ACC112 (cell line): Measurements from ENCODE around the gene CPN1.
A peak's percentile ranks its signal among the peaks of the same experiment; 100 is the strongest.

Experiments
- H2AFZ ChIP-seq: fragments of 200-600 bp; sonication (generic); one replicate; pipeline ENCODE4 v1.6.0; 2017; ENCODE audit warnings: antibody characterized with exemption, low read length; ENCODE audit not compliant: unreplicated experiment
- H3K27ac ChIP-seq: fragments of 200-600 bp; sonication (generic); 2 replicates; pipeline ENCODE4 v1.5.1; 2014; ENCODE audit warnings: low read depth, mild to moderate bottlenecking, antibody characterized with exemption, low read length, moderate library complexity
- H3K27me3 ChIP-seq: fragments of 200-600 bp; sonication (generic); 2 replicates; pipeline ENCODE4 v1.6.1; 2014; ENCODE audit warnings: mild to moderate bottlenecking, antibody characterized with exemption, low read length, moderate library complexity, mixed read lengths; ENCODE audit not compliant: insufficient read depth
- H3K36me3 ChIP-seq: fragments of 200-600 bp; sonication (generic); 2 replicates; pipeline ENCODE4 v1.6.1; 2016; ENCODE audit warnings: mild to moderate bottlenecking, antibody characterized with exemption, low read length, moderate library complexity, mixed read lengths; ENCODE audit not compliant: insufficient read depth
- H3K4me1 ChIP-seq: fragments of 200-600 bp; sonication (generic); one replicate; pipeline ENCODE4 v1.6.1; 2016; ENCODE audit warnings: low read length, mixed read lengths; ENCODE audit not compliant: insufficient read depth, unreplicated experiment, control insufficient read depth
- H3K4me3 ChIP-seq: fragments of 200-600 bp; sonication (generic); 2 replicates; pipeline ENCODE4 v1.5.1; 2014; ENCODE audit warnings: mild to moderate bottlenecking, low read depth, low read length
- H3K79me2 ChIP-seq: fragments of 200-600 bp; sonication (generic); one replicate; pipeline ENCODE4 v1.6.0; 2016; ENCODE audit warnings: low read length; ENCODE audit not compliant: control insufficient read depth, unreplicated experiment, insufficient read depth

Gene CPN1

GRCh38 chr10:100046021-100046486 lies 35.6 kb downstream of the CPN1 start:
- H2AFZ ChIP-seq: peak overlapping the region; percentile 79
- no peaks in the 10 kb centered on the region for H3K27me3 ChIP-seq
- H3K4me1 ChIP-seq: peaks cover 13% of the 10 kb centered on the region
- H3K36me3 ChIP-seq: no peaks in the 10 kb centered on the region
- H3K27ac ChIP-seq: no peak overlapping the region
- no peak overlapping the region for H3K4me3 ChIP-seq
- H3K79me2 ChIP-seq: no peaks in the 10 kb centered on the region

DNA sequence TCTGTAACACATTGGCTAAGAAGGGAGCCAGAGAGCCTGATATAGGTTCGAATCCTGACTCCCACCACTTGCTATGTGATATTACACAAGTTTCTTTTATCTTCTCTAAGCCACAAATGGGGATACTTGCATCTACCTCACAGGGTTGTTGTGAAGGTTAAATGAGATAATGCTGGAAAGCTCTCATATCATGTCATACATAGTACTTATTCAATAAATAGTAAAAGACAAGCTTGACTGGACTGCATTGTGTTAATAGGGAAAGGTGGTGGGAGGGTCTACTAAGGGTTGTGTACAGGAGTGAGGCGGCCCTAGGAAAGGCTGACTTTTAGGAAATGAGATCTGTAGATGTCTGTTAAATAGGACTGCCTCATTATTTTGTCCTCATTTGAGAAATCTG lies 36.1 kb downstream of the CPN1 start:
- Histone ChIP-seq H2AFZ (peak overlapping the region; percentile 79), H3K79me2 (no peaks in the 10 kb centered on the region), H3K4me1 (peaks cover 13% of the 10 kb centered on the region), H3K27ac (no peak overlapping the region), H3K4me3 (no peak overlapping the region), H3K27me3 (no peaks in the 10 kb centered on the region), H3K36me3 (no peaks in the 10 kb centered on the region)

DNA sequence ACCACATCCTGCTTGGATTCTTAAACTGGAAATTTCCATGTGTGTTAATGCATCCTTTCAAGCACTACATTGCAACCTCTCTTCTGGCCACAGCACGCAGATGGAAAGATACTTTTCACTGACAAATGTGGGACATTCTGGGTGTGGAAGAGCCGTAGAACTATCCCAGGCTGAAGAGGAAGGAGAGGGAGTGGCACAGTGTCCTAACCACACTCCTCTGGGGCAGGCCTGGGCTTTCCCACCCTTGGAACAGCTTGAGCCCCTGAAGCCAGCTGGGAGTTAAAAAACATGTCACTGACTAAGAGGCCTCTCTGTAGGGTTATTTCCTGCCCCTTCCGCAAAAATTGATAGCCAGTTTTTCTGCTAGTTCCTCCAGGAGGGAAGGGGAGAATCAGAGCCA lies 37.9 kb downstream of the CPN1 start:
- Histone ChIP-seq H3K27me3 (no peaks in the 10 kb centered on the region), H3K36me3 (no peaks in the 10 kb centered on the region), H3K27ac (peak overlapping the region; percentile 88), H3K4me3 (no peak overlapping the region), H2AFZ (peak overlapping the region; percentile 49), H3K4me1 (peaks cover 14% of the 10 kb centered on the region), H3K79me2 (no peaks in the 10 kb centered on the region)

GRCh38 chr10:100043344-100043743 lies 38.3 kb downstream of the CPN1 start:
- Histone ChIP-seq H3K27me3 (no peaks in the 10 kb centered on the region), H3K79me2 (no peaks in the 10 kb centered on the region), H3K27ac (peak overlapping the region; percentile 88), H3K4me3 (no peak overlapping the region), H3K36me3 (no peaks in the 10 kb centered on the region), H3K4me1 (peaks cover 19% of the 10 kb centered on the region), H2AFZ (peak overlapping the region; percentile 49)

- H3K4me3 ChIP-seq: no peak overlapping the region
- no peaks in the 10 kb centered on the region for H3K79me2 ChIP-seq
- no peaks in the 10 kb centered on the region for H3K27me3 ChIP-seq
- no peak overlapping the region for H2AFZ ChIP-seq
- no peak overlapping the region for H3K27ac ChIP-seq
- no peaks in the 10 kb centered on the region for H3K36me3 ChIP-seq
- H3K4me1 ChIP-seq: peaks cover 24% of the 10 kb centered on the region
Observed at GRCh38 chr10:100041306-100042002, 40.2 kb downstream of the CPN1 start.

DNA sequence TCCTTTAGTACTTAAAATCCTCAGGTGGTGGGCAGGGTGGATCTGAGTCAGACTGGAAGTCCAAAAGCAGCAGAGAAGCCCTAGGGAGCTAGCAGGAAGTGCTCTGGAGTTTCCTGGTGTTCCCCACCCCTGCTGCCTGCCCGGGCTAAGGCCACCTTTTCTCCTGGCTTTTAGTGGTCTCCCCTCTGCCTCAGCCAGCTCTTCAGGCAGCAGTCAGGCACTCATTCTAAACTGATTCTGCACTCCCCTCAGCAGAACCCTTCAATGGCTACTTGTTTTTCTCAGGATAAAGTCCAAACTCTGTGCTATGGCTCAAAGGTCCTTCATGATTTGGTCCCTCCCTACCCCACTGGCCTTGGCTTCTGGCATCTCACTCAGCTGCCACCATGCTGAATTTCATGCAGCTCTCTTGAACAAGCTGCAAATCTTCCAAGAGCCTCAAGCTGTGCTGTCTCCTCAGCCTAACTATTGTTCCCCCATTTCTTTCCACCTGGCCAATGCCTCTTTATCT lies 43.1 kb downstream of the CPN1 start:
- H3K36me3 ChIP-seq: no peaks in the 10 kb centered on the region
- H3K79me2 ChIP-seq: no peaks in the 10 kb centered on the region
- H3K4me3 ChIP-seq: no peak overlapping the region
- H2AFZ ChIP-seq: peak overlapping the region; percentile 23
- no peaks in the 10 kb centered on the region for H3K27me3 ChIP-seq
- H3K4me1 ChIP-seq: peaks cover 12% of the 10 kb centered on the region
- no peak overlapping the region for H3K27ac ChIP-seq

DNA sequence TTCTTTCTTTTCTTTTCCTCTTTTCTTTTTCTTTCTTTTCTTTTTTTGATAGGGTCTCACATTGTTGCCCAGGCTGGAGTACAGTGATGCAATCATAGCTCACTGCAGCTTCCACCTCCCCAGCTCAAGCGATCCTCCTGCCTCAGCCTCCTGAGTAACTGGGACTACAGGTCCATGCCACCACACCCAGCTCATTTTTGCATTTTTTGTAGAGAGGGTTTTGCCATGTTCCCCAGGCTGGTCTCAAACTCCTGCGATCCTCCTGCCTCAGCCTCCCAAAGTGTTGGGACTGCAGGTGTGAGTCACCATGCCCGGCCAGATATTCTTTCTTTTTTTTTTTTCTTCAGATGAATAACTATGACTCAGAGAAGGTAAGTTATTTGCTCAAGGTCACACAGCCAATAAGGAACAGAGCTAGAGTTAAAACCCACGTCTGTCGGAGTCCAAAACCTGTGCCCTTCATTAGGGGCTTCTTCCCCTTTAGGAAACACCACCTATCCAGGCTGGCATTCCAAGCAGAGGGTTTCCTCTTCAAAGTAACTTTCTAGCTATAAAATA lies 43.8 kb downstream of the CPN1 start:
- H3K27ac ChIP-seq: no peak overlapping the region
- H3K4me3 ChIP-seq: no peak overlapping the region
- no peak overlapping the region for H2AFZ ChIP-seq

DNA sequence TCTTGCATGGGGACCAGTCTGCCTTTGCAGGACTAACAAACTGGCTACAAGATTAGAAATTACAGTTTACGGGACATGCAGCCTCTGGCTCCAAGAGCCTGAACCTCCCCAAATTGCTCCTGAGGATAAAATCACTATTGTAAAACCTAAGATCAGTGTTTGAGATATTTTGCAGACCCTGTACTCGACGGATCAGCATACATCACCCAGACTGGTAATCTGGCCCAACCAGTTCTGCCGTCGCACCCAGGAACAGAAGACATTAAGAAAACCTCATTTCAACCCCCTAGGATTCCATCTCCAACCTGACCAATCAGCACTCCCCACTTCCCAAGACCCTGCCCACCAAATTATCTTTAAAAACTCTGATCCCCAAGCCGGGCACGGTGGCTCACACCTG lies 44.8 kb downstream of the CPN1 start:
- peaks cover 10% of the 10 kb centered on the region for H3K4me1 ChIP-seq
- no peaks in the 10 kb centered on the region for H3K36me3 ChIP-seq
- no peaks in the 10 kb centered on the region for H3K79me2 ChIP-seq
- H2AFZ ChIP-seq: no peak overlapping the region
- H3K27me3 ChIP-seq: no peaks in the 10 kb centered on the region
- no peak overlapping the region for H3K4me3 ChIP-seq
- H3K27ac ChIP-seq: no peak overlapping the region

More for the DNA sequence above, 43.8 kb downstream of the CPN1 start:
- Histone ChIP-seq H3K36me3 (no peaks in the 10 kb centered on the region), H3K27me3 (no peaks in the 10 kb centered on the region), H3K79me2 (no peaks in the 10 kb centered on the region), H3K4me1 (peaks cover 10% of the 10 kb centered on the region)

GRCh38 chr10:100033766-100034418 lies 47.8 kb downstream of the CPN1 start:
- H3K4me1 ChIP-seq: peaks cover 10% of the 10 kb centered on the region
- H3K27me3 ChIP-seq: no peaks in the 10 kb centered on the region
- no peaks in the 10 kb centered on the region for H3K79me2 ChIP-seq
- H2AFZ ChIP-seq: no peak overlapping the region
- H3K36me3 ChIP-seq: no peaks in the 10 kb centered on the region
- H3K4me3 ChIP-seq: no peak overlapping the region
- no peak overlapping the region for H3K27ac ChIP-seq

DNA sequence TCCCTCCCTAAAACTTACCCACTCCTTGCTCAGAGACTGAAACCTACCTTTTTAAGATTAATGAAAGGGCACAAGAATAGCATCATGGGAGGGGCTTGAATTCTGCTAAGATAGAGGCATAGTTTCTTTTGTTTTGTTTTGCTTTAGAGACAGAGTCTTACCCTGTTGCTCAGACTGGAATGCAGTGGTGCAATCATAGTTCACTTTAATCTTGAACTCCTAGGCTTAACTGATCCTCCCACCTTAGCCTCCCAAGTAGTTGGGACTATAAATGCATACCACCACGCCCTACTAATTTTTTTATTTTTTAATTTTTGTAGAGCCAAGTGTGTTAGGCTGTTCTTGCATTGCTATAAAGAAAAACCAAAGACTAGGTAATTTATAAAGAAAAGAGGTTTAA lies 54.3 kb downstream of the CPN1 start:
- Histone ChIP-seq H3K27me3 (no peaks in the 10 kb centered on the region), H3K79me2 (no peaks in the 10 kb centered on the region), H3K27ac (no peak overlapping the region), H3K36me3 (no peaks in the 10 kb centered on the region), H2AFZ (no peak overlapping the region), H3K4me1 (no peaks in the 10 kb centered on the region), H3K4me3 (no peak overlapping the region)
